LNCaP clone FGC (cell line): ENCODE measurements around the gene DCAF6.

Experiments used
- DNase-seq: peaks from one replicate; pipeline ENCODE4 v3.0.0-alpha.2; 2011; ENCODE audit warnings: low read depth
- H3K4me3 ChIP-seq: 2 replicates; pipeline ENCODE4 v1.5.1; 2011; ENCODE audit warnings: mild to moderate bottlenecking, low read depth, low read length, control low read depth
- TF ChIP-seq, protein P1 (sequence below): IDR thresholded peaks from 2 replicates; pipeline ENCODE4 v1.5.1; 2012; ENCODE audit warnings: mild to moderate bottlenecking; ENCODE audit not compliant: control insufficient read depth, insufficient read depth; ENCODE audit errors: extremely low read depth

Gene DCAF6

DNA sequence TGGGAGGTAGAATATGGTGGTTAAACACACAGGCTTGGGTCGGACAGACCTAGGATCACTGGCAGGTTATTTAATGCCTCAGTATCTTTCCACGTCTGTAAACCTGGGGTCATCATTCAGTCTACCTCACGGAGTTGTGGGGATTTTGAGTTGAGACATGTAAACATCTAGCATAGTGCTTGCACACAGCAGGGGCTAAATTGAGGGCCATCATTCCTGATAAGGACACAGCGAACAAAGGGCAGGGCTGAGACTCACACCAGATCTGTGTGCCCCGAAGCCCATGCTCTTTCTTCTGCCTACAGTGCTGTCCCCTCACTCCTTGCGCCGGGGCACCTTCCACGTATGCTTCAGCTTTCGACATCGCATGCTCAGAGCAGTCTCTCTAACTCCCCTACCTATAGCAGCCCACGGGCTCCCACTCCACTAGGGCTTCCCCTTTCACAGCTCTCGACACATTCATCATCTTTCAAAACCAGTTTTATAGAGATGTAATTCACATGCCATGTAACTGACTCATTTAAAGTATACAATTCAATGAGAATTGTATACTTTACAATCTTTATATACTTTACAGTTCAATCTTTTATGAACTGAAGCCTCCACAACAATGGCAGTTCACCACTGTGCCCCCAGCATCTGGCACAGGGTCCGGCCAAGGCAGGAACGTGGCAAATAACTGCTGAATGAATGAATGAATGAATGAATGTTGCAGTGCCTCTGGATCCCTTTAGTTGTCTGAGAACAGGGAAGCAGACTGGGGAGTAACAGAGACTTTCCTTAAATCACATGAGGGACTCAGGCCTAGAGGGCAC lies 152.2 kb downstream of the DCAF6 start:
- no peak overlapping the region for H3K4me3 ChIP-seq
- TF ChIP-seq, protein P1, sequence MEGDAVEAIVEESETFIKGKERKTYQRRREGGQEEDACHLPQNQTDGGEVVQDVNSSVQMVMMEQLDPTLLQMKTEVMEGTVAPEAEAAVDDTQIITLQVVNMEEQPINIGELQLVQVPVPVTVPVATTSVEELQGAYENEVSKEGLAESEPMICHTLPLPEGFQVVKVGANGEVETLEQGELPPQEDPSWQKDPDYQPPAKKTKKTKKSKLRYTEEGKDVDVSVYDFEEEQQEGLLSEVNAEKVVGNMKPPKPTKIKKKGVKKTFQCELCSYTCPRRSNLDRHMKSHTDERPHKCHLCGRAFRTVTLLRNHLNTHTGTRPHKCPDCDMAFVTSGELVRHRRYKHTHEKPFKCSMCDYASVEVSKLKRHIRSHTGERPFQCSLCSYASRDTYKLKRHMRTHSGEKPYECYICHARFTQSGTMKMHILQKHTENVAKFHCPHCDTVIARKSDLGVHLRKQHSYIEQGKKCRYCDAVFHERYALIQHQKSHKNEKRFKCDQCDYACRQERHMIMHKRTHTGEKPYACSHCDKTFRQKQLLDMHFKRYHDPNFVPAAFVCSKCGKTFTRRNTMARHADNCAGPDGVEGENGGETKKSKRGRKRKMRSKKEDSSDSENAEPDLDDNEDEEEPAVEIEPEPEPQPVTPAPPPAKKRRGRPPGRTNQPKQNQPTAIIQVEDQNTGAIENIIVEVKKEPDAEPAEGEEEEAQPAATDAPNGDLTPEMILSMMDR, result no peak
- no peak for DNase-seq

DNA sequence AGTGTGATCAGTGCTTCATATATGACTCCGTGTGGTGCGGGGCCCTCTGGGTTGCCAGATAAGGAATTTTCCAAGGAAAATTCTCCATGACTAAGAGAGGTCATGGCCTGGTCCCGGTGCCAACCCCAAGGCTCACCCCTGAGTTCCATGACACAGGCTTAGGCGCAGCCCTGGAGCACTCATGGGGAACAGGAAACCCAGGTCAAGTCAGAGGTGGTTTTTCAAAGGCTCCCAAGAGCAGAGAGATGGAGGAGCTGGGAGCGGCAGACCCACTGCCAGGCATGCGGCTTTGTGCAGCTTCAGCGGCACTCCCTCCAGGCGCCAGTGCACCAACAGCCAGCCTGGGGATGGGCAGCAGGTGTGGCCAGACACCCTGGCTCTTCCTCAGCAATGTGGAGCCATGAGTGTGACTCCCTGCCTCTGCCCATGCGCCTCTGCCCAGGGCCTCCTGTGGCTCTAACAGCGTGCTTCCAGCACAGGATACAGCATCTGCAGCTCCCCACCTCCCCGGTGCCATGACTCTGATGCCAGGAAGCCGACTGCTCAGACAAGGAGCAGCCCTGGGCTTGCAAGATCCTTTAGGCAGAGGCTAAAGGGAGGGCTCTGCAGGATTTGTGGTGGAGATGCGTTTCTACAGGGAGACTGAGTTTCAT lies 153.0 kb downstream of the DCAF6 start:
- DNase-seq, result no peak
- TF ChIP-seq, protein P1, result no peak

DNA sequence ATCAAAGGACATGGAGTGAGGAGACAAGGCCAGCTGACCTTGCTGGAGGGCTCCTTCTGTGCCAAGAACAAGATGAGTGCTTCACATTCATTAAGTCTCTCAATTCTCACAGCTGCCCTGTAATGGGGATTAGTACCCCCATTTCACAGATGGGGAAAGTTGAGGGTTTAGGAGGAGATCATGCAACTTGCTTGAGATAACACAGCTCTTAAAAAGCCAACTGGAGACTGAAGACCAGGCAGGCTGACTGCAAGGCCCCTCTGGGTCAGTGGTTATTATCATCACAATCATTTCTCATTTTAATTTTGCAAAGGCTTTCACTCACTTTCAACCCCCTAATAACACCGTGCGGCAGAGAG lies 153.5 kb downstream of the DCAF6 start:
- no peak for DNase-seq
- TF ChIP-seq, protein P1, result no peak
- no peak overlapping the region for H3K4me3 ChIP-seq

More for the DNA sequence above, 153.0 kb downstream of the DCAF6 start:
- no peak overlapping the region for H3K4me3 ChIP-seq

DNA sequence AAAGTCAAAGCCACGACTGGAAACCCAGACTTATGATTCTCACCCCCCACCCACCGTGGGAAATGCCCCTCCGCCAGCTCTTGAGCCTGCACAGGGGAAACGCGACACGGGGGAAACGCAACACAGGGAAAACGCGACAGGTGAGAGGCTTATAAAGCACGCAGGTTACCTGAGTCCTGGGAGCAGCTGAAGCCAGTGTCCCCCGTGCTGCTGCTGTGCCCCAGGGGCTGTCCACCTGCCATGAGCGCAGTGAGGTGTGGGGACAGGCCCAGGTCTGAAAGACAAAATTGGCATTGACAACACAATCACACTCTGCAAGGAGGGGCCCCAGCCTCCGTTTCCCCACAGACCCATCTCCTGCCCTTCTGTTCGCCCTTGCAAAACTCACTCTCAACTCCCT lies 153.9 kb downstream of the DCAF6 start:
- no peak overlapping the region for H3K4me3 ChIP-seq
- TF ChIP-seq, protein P1, result no peak
- no peak for DNase-seq

DNA sequence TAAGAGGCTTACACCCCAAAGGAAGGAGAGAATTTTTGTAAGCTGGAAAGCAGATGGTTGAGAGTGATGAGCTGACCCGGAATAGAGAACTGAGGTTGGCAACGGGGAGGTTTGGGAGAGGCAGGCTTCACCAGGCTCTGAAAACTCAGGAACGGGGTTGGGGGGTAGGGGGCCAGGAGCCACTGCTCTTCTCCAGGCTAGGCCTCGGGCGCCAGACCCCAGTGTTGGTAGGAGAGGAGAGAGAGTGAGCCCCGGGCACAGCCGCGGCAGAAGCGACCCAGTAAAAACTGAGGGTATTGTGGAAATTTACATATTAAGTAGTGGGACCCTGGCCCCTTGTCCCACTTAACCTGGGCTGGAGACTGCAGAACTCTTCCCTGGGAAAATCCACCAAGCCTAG lies 154.6 kb downstream of the DCAF6 start:
- no peak for DNase-seq
- TF ChIP-seq, protein P1, result no peak
- H3K4me3 ChIP-seq, result no peak overlapping the region

DNA sequence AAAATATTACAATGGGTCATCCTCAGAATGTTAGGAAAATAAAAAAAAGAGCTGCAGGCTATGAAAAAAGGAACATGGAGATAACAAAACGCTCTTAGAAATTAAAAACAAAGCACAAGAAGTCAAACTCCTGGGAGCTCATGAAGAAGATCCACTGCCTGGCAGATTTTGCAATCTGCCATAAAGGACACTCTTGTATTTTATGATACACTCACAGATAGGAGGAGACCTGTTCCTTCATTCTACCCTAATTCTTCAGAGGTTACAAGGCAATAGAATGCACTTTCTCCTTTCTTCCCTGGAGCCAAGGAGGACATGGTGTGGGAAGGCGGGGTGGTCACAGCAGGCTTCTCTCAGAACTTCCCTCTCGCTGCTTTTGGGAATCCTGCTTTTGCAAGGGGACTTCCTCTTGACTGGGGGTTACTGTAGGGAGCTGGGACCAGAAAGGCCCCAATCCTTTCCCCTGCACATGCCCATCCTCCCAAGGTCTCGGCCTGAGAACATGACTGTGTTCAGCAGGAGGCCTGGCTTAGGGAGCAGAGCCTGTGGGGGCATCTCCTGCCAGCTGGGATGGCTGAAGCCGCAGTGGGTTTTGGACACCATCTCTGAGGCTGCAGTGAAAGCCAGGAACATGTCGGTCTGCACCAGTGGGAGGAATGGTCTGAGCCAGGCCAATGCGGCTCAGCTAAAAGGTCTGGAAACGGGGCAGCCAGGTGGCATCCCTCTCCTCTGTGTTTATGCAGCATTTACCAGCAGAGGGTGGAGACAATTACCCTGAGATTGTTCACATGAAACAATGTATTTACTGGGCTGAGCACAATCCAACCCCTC lies 155.5 kb downstream of the DCAF6 start:
- TF ChIP-seq, protein P1, result no peak
- no peak for DNase-seq
- H3K4me3 ChIP-seq, result no peak overlapping the region
